ENCODE measurements around the gene NUDT14. TPM values are rescaled to one million over a fixed set of nuclear protein-coding genes. Genes with fewer than 3 reads are reported as not detected.
A peak's percentile ranks its signal among the peaks of the same experiment; 100 is the strongest.

Gene NUDT14
- total RNA-seq, 1 experiment from 2014 or later = 50.8 TPM

DNA sequence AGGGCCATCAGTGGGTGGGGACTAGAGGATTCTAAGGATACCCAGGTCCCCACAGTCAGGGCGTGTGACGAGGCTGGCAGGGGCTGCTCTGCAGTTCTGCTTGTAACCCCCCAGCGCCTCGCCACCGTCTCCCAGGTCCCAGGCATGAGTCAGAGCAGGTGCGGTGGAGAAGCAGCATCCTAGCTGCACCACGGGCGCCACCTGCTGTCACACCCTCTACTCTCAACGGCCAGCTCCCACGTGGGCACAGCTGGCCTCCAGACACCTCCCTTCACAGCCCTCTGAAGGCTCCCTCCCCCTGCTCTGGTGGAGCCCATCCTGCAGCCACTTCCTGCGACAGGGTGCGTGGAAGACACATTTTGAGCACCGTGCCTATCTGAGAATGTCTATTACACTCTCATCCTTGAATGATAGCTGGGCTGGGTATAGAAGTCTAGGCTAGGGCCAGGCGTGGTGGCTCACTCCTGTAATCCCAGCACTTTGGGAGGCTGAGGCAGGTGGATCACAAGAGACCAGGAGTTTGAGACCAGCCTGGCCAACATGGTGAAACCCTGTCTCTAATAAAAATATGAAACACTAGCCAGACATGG lies 6.9 kb upstream of the NUDT14 start:
- CTCF ChIA-PET = interaction anchor here (0.6 to 1.2 kb wide), 2 partner anchors 80 to 98 kb away, joined by 3 to 10 read pairs; no protein-coding TSS in a partner anchor
- no TSS peak for BruUV-seq (replicated peaks)
- peak; percentile 65 for DNase-seq

DNA sequence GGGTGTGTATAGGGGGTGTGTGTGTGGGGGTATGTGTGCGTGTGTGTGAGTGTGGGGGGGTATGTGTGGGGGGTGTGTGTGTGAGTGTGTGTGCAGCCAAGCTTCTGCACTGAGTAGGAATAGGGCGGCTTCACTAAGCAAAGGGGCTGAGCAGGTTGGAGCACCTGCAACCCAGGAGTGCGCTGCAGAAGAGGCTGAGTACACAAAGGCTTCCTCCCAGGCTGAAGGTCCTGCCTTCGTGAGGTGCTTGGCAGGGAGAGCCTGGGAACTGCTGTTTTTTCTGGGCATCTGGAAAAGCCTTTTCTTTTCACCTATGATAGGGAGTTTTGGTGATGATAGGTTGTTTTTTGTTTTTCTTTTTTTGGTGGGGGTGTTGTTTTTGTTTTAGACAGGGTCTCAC lies 6.0 kb upstream of the NUDT14 start:
- H3F3A ChIP-seq (ENCODE audit: low read length, unreplicated experiment) = no peaks in the 10 kb centered on the region
- DNase-seq (peak; percentile 30), ATAC-seq (no peak; the same call in 1 of the 2 replicates)
- no peak overlapping the region for H3K9ac ChIP-seq (ENCODE audit: low read length)
- H3K79me2 ChIP-seq (ENCODE audit: low read length) = no peaks in the 10 kb centered on the region
- intact Hi-C loops (cut with micrococcal nuclease) = no loop called here
- no peak overlapping the region for H3K4me3 ChIP-seq (ENCODE audit: low read length)
- no peaks in the 10 kb centered on the region for H4K20me1 ChIP-seq (ENCODE audit: low read length)
- no peak overlapping the region for H2AFZ ChIP-seq (ENCODE audit: low read length)
- no TSS peak for BruUV-seq (replicated peaks)
- H3K4me1 ChIP-seq (ENCODE audit: insufficient read depth, low read length) = no peaks in the 10 kb centered on the region
- no peaks in the 10 kb centered on the region for H3K9me3 ChIP-seq (ENCODE audit: low read length)
- H3K36me3 ChIP-seq (ENCODE audit: low read depth, low read length) = no peaks in the 10 kb centered on the region
- H3K9me2 ChIP-seq (replicated peaks; ENCODE audit: low read length) = no peaks in the 10 kb centered on the region
- no peak overlapping the region for H3K27ac ChIP-seq (ENCODE audit: low read length)
- POLR2A ChIA-PET (ENCODE audit: unreplicated experiment) = no interaction called here
- H3K27me3 ChIP-seq (ENCODE audit: low read length) = no peaks in the 10 kb centered on the region
- CTCF ChIA-PET = no interaction called here
- no peak overlapping the region for H3K4me2 ChIP-seq (ENCODE audit: low read length)
- no peak for TF ChIP-seq EZH2phosphoT487 (IDR thresholded peaks at IDR 0.05; ENCODE audit: borderline replicate concordance, low read length)

More for the DNA sequence above, 6.9 kb upstream of the NUDT14 start:
- no peaks in the 10 kb centered on the region for H3K36me3 ChIP-seq (ENCODE audit: low read depth, low read length)
- H3K4me2 ChIP-seq (ENCODE audit: low read length) = no peak overlapping the region
- no peak overlapping the region for H3K27ac ChIP-seq (ENCODE audit: low read length)
- no peaks in the 10 kb centered on the region for H4K20me1 ChIP-seq (ENCODE audit: low read length)
- POLR2A ChIA-PET (ENCODE audit: unreplicated experiment) = no interaction called here
- H3K27me3 ChIP-seq (ENCODE audit: low read length) = no peaks in the 10 kb centered on the region
- H3K79me2 ChIP-seq (ENCODE audit: low read length) = no peaks in the 10 kb centered on the region
- H3K9me3 ChIP-seq (ENCODE audit: low read length) = no peaks in the 10 kb centered on the region
- no peaks in the 10 kb centered on the region for H3K4me1 ChIP-seq (ENCODE audit: insufficient read depth, low read length)
- TF ChIP-seq EZH2 (IDR thresholded peaks at IDR 0.05; ENCODE audit: low read length, unreplicated experiment) = no peak
- TF ChIP-seq, protein P1, sequence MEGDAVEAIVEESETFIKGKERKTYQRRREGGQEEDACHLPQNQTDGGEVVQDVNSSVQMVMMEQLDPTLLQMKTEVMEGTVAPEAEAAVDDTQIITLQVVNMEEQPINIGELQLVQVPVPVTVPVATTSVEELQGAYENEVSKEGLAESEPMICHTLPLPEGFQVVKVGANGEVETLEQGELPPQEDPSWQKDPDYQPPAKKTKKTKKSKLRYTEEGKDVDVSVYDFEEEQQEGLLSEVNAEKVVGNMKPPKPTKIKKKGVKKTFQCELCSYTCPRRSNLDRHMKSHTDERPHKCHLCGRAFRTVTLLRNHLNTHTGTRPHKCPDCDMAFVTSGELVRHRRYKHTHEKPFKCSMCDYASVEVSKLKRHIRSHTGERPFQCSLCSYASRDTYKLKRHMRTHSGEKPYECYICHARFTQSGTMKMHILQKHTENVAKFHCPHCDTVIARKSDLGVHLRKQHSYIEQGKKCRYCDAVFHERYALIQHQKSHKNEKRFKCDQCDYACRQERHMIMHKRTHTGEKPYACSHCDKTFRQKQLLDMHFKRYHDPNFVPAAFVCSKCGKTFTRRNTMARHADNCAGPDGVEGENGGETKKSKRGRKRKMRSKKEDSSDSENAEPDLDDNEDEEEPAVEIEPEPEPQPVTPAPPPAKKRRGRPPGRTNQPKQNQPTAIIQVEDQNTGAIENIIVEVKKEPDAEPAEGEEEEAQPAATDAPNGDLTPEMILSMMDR (conservative IDR thresholded peaks at IDR 0.05; ENCODE audit: low read depth, low read length) = peak; percentile 60
- intact Hi-C loops (cut with micrococcal nuclease) = loop anchor here (2.0 kb wide), 1 partner anchor 99 kb away; no protein-coding TSS in a partner anchor
- ATAC-seq = peak; percentile 70
- H3F3A ChIP-seq (ENCODE audit: low read length, unreplicated experiment) = no peaks in the 10 kb centered on the region
- H3K4me3 ChIP-seq (ENCODE audit: low read length) = no peak overlapping the region
- H2AFZ ChIP-seq (ENCODE audit: low read length) = no peak overlapping the region
- H3K9ac ChIP-seq (ENCODE audit: low read length) = no peak overlapping the region
- H3K9me2 ChIP-seq (replicated peaks; ENCODE audit: low read length) = no peaks in the 10 kb centered on the region

DNA sequence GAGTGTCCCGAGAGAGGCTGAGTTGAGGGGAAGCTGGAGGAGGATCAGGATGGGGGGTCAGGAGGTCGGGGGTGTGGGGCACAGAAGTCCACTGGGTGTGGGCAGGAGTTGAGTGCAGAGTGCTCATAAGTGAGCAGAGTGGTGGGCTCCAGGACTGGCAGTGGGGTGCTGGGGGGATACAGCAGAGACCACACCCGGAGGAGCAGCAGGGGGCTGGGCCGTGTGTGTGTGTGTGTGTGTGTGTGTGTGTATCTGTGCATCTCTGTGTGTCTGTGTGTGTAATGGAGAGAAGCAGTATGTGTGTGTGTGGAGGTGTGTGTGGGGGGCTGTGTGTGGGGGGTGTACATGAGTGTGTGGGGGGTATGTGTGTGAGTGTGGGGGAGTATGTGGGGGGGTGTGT lies 4.9 kb upstream of the NUDT14 start:
- Histone ChIP-seq H3K4me3 (ENCODE audit: low read length) (no peak overlapping the region), H4K20me1 (ENCODE audit: low read length) (no peaks in the 10 kb centered on the region), H3K27me3 (ENCODE audit: low read length) (no peaks in the 10 kb centered on the region), H3K4me1 (ENCODE audit: insufficient read depth, low read length) (no peaks in the 10 kb centered on the region), H3K36me3 (ENCODE audit: low read depth, low read length) (no peaks in the 10 kb centered on the region), H3K9ac (ENCODE audit: low read length) (no peak overlapping the region), H3K4me2 (ENCODE audit: low read length) (no peak overlapping the region), H3K27ac (ENCODE audit: low read length) (no peak overlapping the region), H3F3A (ENCODE audit: low read length, unreplicated experiment) (no peaks in the 10 kb centered on the region), H3K9me3 (ENCODE audit: low read length) (no peaks in the 10 kb centered on the region), H2AFZ (ENCODE audit: low read length) (no peak overlapping the region), H3K79me2 (ENCODE audit: low read length) (no peaks in the 10 kb centered on the region), H3K9me2 (replicated peaks; ENCODE audit: low read length) (no peaks in the 10 kb centered on the region)
- no peak for DNase-seq
- CTCF ChIA-PET = no interaction called here
- TF ChIP-seq EZH2phosphoT487 (IDR thresholded peaks at IDR 0.05; ENCODE audit: borderline replicate concordance, low read length) = no peak
- intact Hi-C loops (cut with micrococcal nuclease) = no loop called here
- POLR2A ChIA-PET (ENCODE audit: unreplicated experiment) = no interaction called here
- BruUV-seq (replicated peaks) = no TSS peak
- ATAC-seq = no peak

DNA sequence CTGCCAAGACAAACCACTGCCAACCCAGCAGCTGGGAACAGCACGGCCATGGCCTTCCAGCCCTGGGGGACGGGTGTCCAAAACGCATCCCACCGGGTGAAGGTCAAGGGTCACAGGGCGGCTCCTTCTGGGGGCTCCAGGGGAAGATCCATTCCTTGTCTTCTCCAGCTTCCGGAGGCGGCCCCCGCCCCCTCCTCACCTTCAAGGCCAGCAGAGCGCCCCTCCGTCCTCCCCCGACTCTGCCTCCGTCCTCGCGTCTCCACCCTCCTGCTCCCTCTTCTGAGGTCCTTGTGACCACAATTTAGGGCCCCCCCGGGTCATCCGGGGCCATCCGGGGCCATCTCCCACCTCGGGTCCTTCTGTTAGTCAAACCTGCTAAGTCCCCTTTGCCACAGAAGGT lies 3.9 kb upstream of the NUDT14 start:
- ATAC-seq = no peak
- CTCF ChIA-PET = no interaction called here
- H3K36me3 ChIP-seq (ENCODE audit: low read depth, low read length) = no peaks in the 10 kb centered on the region
- H2AFZ ChIP-seq (ENCODE audit: low read length) = no peak overlapping the region
- no peak overlapping the region for H3K27ac ChIP-seq (ENCODE audit: low read length)
- no TSS peak for BruUV-seq (replicated peaks)
- H3K9ac ChIP-seq (ENCODE audit: low read length) = no peak overlapping the region
- no peaks in the 10 kb centered on the region for H3K27me3 ChIP-seq (ENCODE audit: low read length)
- no peaks in the 10 kb centered on the region for H3K9me3 ChIP-seq (ENCODE audit: low read length)
- POLR2A ChIA-PET (ENCODE audit: unreplicated experiment) = interaction anchor here (0.6 kb wide), 1 partner anchor 1644 kb away, joined by 5 read pairs; no protein-coding TSS in a partner anchor
- intact Hi-C loops (cut with micrococcal nuclease) = no loop called here
- TF ChIP-seq, protein P1 (conservative IDR thresholded peaks at IDR 0.05; ENCODE audit: low read depth, low read length) = no peak
- TF ChIP-seq EZH2phosphoT487 (IDR thresholded peaks at IDR 0.05; ENCODE audit: borderline replicate concordance, low read length) (no peak), EZH2 (IDR thresholded peaks at IDR 0.05; ENCODE audit: low read length, unreplicated experiment) (no peak)
- H3K9me2 ChIP-seq (replicated peaks; ENCODE audit: low read length) = no peaks in the 10 kb centered on the region
- DNase-seq = no peak
- 0 out of 2 replicates have a peak, but pooled peaks cover 4% of the 10 kb centered on the region for H3K4me1 ChIP-seq (ENCODE audit: insufficient read depth, low read length)
- H3K4me2 ChIP-seq (ENCODE audit: low read length) = no peak overlapping the region
- H3K79me2 ChIP-seq (ENCODE audit: low read length) = no peaks in the 10 kb centered on the region
- H4K20me1 ChIP-seq (ENCODE audit: low read length) = no peaks in the 10 kb centered on the region
- no peak overlapping the region for H3K4me3 ChIP-seq (ENCODE audit: low read length)
- no peaks in the 10 kb centered on the region for H3F3A ChIP-seq (ENCODE audit: low read length, unreplicated experiment)

All from PC-3 (cell line).